Activated T-helper 9 cell treated with anti-CD3 and anti-CD28 coated beads, Interleukin-2, amount 50 U/mL, for 16 hours (primary cell): ENCODE results near the gene FBXL5.

Experiments
- DNase-seq: peaks from one replicate; pipeline ENCODE4 v3.0.0-alpha.2; 2020; ENCODE audit warnings: low read depth

The FBXL5 gene

GRCh38 chr4:15558561-15558960 is 96.6 kb downstream of the FBXL5 start:
- no peak for DNase-seq

GRCh38 chr4:15557786-15558550 is 97.2 kb downstream of the FBXL5 start:
- no peak for DNase-seq

- DNase-seq, result no peak
Measured at GRCh38 chr4:15556511-15557092, 98.6 kb downstream of the FBXL5 start.
